Peyer's patch (tissue), 4 donors: ENCODE data around the gene PCYOX1L.

Source experiments
- POLR2A ChIP-seq, 2 donors: fragments of 450-650 bp; IDR thresholded peaks; one replicate each; pipeline ENCODE4 v1.5.1; 2017; ENCODE audit warnings: antibody characterized with exemption in 2 of 2, mild to moderate bottlenecking in 2 of 2, moderate library complexity in 2 of 2
- TF ChIP-seq, protein P1 (sequence below), 6 experiments: fragments of 450-650 bp in 4 of 6; fragments of 200-600 bp in 2 of 6; sonication (generic) in 1 of 6; IDR thresholded peaks; one replicate each; pipeline ENCODE4 v1.5.1; 2017 to 2019; ENCODE audit warnings: antibody characterized with exemption in 6 of 6, mild to moderate bottlenecking in 3 of 6, moderate library complexity in 1 of 6

GRCh38 chr5:149324641-149325040, 33.2 kb upstream of the PCYOX1L start:
- TF ChIP-seq, protein P1, sequence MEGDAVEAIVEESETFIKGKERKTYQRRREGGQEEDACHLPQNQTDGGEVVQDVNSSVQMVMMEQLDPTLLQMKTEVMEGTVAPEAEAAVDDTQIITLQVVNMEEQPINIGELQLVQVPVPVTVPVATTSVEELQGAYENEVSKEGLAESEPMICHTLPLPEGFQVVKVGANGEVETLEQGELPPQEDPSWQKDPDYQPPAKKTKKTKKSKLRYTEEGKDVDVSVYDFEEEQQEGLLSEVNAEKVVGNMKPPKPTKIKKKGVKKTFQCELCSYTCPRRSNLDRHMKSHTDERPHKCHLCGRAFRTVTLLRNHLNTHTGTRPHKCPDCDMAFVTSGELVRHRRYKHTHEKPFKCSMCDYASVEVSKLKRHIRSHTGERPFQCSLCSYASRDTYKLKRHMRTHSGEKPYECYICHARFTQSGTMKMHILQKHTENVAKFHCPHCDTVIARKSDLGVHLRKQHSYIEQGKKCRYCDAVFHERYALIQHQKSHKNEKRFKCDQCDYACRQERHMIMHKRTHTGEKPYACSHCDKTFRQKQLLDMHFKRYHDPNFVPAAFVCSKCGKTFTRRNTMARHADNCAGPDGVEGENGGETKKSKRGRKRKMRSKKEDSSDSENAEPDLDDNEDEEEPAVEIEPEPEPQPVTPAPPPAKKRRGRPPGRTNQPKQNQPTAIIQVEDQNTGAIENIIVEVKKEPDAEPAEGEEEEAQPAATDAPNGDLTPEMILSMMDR (IDR thresholded peaks at IDR 0.05): no peak
- no peak for TF ChIP-seq POLR2A (IDR thresholded peaks at IDR 0.05)
